GM18517 (cell line): ENCODE results near the gene THG1L.
"Not testable (repeated sequence)": the region's sequence is repeated elsewhere in the genome, so short reads cannot be mapped to it uniquely, and the experiment has no call there.

Experiments used
- ATAC-seq: cut with Tn5 transposase; IDR thresholded peaks from one replicate; pipeline ENCODE4 v1.9.1; 2021; ENCODE audit warnings: mild to moderate bottlenecking, moderate library complexity; ENCODE audit not compliant: unreplicated experiment

The THG1L gene

DNA sequence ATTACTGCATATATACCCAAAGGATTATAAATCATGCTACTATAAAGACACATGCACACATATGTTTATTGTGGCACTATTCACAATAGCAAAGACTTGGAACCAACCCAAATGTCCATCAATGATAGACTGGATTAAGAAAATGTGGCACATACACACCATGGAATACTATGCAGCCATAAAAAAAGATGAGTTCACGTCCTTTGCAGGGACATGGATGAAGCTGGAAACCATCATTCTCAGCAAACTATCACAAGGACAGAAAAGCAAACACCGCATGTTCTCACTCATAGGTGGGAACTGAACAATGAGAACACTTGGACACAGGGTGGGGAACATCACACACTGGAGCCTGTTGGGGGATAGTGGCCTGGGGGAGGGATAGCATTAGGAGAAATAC is 4.6 kb upstream of the THG1L start:
- ATAC-seq: not testable (repeated sequence)

- not testable (repeated sequence) for ATAC-seq
Observed at GRCh38 chr5:157727858-157728257, 3.4 kb upstream of the THG1L start.

GRCh38 chr5:157729858-157730257 is 1.4 kb upstream of the THG1L start:
- peak; percentile 91 for ATAC-seq

DNA sequence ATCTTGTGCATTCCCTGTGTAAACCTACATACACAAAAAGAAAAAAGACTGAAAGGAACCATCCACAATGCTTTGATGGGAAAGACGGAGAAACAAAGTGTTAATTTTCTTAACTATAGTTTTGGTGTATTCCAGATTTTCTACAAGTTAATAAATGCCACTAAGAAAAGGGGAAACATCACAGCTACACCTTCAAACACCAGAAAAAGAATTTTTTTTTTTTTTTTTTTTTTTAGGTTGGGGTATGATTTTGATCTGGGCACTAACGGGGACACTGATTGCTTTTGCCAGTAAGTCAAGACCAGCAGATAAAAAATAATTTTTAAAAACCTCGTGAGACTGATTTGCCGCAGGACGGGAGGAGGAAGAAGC is 334 bp upstream of the THG1L start:
- no peak for ATAC-seq

DNA sequence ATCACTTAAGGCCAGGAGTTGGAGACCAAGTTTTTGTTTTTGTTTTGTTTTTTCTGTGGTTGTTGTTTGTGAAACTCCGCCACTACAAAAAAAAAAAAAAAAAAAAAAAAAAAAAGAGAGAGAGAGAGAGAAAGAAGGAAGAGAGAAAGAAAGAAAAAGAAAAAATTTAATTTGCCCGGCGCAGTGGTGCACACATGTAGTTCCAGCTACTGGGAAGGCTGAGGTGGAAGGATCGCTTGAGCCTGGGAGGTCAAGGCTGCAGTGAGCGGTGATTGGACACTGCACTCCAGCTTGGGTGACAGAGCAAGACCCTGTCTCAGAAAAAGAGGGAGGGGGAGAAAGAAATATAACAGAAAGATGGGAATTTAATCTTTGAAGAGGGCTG is 902 bp downstream of the THG1L start:
- ATAC-seq: no peak

DNA sequence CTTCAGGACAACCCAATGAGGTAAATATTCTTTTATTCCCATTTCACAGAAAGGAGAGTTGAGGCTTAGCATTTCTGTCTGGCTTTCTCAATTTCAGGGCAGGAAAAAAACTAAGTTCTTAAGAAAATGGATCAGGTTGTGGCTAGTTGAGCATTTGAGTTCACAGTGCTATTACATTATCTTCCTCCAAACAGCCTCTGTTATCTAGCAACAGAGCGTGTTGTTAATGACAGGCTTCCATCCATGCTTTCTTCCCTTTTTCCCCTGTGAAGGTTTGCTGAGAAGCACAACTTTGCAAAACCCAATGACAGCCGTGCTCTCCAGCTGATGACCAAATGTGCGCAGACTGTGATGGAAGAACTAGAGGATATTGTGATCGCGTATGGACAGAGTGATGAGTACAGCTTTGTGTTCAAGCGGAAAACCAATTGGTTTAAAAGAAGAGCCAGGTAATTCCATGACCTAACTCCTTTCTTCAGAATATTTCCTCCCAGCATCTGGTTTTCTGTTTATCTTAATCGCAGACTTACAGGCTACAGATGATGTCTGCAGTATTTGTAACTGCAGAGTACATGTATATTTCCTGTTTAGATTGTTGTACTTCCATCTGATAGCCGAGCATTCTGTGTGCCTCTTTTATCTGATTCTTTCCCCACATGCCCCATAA is 1.5 kb downstream of the THG1L start:
- ATAC-seq: no peak

DNA sequence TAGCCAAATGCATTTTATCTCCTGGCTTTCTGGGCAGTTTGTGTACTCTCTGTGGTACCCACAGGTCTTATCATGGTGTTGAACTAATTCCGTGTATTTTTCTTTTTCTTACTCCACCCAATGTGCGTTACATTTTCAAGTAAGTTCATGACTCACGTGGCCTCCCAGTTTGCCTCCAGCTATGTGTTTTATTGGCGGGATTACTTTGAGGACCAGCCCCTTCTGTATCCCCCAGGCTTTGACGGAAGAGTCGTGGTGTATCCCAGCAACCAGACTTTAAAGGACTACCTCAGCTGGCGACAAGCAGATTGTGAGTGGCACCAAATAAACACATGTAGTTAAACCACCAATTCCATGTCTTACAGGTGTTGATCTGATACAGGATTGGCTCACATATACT is 3.2 kb downstream of the THG1L start:
- no peak for ATAC-seq

DNA sequence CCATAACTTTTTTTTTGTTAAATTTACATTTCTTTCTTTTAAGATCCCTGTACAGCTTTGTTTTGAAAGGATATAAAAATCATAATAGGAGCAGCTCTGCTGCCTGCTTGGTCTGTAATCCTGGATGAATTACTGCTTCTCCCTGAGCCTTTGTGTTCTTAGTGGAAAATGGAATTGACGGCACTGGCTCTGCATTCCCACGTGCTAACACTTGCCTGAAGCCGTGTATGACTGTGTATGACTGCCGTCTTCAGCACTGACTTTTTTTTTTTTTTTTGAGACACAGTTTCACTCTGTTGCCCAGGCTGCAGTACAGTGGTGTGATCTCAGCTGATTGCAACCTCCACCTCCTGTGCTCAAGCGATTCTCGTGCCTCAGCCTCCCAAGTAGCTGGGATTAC is 4.8 kb downstream of the THG1L start:
- ATAC-seq: no peak

DNA sequence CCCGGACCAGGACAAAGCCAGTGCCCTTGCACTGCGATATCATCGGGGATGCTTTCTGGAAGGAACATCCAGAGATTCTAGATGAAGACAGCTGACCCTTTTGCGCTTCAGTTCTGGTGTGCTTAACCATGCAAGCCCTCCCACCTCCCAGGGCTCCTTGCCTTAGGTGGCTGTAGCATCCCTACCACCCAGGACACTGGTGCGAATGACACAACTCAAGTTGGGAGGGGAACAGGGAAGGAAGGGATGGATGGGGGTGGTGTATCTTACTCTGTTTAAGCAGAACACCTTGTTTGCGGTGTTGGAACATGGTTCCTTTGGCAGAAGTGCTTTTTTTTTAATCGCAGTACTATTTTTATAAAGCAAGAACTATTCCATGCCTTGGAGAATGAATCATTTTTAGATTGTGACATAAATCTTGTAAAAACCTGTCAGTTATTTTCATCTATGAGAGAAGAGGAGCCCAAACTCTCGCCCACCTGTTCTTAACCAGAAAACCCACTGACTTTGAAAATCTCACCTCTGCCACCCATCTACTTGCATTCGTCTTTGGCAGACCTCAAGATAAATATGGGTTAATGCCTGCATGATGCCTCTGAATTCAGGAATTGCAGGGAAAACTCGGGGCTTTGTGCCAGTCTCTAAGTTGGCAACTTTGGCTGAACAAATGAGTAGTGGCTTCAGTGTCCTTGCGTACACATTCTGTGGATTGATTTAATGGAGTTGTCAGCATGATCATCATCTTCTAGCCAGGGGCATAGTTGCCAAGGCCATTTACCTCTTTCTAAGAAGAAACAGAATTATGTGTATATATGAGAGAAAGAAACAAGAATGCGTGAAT is 8.4 kb downstream of the THG1L start:
- ATAC-seq: no peak

DNA sequence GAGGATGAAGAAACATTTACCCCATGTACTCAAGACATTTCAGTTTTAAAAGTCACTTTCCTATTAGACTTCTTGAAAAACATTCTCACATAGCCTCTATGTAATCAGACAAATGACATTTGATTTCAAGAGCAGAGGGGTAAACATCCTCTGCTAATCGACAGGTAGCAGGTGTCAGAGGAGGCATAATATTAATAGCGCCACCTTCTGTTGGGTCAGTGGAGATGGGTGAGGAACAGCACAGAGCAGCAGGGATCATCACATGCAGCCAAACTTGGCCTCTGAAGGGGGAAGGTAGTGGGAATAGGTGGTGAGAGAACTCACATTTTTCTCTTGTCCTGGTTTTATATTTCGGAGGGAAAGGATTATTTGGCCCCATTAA is 9.0 kb downstream of the THG1L start:
- no peak for ATAC-seq

GRCh38 chr5:157741131-157741530 is 9.9 kb downstream of the THG1L start:
- no peak for ATAC-seq

GRCh38 chr5:157743163-157744050 is 12.2 kb downstream of the THG1L start, which contains the start of gene LSM11:
LSM11 (plus strand) TSS chr5:157743712; CDS start chr5:157743751, 39 bp downstream.
- peak; percentile 87 for ATAC-seq

DNA sequence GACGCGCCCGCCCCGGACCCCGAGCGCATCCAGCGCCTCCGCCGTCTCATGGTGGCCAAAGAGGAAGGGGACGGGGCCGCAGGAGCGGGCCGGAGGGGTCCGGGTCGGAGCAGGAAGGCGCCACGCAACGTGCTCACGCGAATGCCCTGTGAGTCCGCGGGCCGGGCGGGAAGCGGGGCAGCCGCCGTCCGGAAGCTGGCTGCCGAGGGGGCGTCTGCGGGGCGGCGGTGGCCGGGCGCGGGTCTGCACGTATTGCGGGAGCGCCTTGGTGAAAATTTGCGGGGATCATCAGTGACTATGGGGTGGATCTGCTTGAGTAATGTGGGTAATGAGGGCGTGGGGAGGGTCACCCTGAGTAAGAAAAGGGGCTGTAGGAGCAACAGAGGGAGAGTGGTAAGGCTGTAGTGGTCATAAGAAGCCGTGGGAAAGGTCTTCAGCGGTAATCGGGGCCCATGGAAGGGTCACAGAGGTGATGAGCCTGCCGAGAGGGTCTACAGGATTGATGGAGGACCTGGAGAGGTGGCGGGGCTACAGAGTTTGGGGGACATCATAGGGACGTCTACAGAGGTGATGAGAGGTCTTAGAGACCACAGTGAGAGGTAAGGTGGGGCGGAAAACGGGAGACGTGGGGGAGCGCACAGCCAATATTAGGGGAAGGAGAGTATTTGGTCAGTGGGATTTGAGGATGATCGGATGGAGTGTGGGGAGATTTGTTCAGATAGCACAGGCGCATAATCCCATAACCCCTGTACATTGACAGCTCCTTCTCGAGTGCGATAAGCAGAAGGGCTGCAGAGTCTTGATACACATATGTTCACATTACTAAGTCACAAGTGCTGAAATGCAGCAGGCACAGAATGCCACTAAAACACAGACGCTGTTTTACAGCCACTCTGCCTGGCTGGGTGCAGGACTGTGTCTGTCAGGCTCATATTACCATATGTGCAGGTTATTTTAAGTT is 13.1 kb downstream of the THG1L start:
- peak; percentile 10 for ATAC-seq

GRCh38 chr5:157745041-157745456 is 13.8 kb downstream of the THG1L start:
- ATAC-seq: no peak

DNA sequence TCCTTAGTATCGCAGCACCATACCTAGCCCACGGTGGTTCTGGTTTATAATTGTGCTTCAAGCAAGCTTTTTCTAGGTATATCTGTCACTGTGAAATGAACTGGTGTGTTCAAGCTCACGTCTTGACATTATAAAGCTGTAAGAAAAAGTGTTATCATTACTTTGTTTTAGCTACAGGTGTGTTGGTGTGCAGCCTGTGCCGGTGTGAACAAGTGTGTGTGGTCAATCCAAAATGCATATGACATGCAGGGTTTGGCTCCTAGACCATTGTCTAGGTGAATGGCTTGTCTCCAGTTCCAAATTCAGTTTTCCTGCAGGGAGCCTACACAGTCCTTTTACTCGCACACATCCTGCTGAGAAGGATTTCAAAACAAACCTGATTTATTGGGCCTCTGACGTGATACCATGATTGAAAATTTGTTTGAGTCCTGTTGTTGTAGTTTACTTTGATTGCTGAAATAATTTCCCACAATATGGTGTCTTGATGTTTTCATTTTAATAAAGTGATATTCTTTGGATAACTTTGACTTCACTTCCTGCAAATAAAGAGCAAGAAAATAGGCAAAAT is 16.0 kb downstream of the THG1L start:
- ATAC-seq: no peak

DNA sequence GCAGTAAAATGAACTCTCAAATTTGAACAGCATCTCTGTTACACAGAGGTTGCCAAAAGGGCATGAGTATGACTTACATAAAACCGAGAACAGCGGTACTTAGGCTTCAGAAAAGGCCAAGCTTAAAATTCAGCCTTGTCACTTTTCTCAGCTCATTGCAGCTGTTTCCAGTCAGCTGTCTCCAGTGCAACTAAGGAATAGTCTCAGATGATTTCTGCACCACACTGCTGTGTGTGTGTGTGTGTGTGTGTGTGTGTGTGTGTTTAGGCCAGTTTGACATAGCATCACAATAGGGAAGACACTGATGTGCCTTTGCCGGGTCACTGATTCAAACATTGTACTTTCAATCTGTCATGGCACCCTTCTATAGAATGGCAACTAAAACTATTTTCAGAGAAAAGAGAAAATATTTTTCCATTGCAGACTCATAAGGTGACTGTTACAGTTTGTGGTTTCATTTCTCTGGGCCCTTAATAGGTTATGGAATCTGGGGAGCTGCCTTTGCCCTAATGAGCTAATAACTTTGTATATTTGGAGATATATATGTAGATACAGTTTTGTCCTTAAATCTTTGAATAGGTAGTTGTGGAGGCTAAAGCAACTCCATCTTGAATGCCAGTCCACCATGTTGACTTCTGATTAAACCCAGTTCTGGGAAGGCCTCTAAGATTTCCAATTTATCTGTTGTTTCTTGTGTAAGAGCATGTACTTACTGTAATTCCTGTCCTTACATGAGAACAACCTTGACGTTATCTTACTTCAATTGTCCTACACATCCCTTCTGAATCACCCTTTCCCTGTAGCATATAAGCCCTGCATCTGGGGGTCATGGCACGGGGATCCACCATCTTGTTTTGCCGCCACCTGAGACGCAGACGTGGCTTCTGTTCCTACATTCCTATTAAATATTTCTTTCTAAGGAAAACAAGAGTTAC is 16.8 kb downstream of the THG1L start:
- ATAC-seq: no peak

DNA sequence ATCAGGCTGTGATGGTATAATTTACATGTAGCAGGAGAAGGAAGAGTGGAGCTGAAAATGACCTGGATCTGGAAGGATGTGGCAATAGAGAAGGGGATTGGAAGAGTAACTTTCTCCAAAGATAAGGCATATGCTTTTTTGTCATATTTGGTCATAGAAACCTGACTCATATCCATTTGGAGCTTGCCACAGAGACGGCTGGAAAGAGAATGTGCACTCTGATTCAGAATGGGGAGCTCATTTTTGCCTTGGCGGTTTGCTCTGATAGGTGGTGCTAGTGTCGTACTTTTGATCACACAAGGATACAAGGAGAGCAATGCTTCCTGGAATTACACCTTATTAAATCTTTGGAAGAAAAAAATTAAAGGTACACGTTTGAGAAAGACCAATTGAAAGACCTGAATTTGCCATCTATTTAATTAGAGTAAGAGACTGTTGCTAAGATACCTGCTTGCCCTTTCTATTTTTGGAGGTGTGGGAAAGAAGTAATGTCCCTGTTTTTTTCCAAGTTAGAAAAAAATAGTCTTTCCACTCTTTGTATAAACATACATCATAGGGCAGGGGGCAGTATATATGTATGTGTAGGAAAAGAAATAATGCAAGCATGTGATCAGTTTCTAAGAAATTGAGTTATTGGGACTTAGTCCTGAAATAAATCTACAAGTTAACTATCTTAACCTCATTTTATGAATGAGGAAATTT is 17.7 kb downstream of the THG1L start:
- ATAC-seq: no peak

GRCh38 chr5:157749462-157749799 is 18.2 kb downstream of the THG1L start:
- no peak for ATAC-seq
